Caco-2 (cell line): ENCODE data around the gene FMR1. TPM values are rescaled to one million over a fixed set of nuclear protein-coding genes. Genes with fewer than 3 reads are reported as not detected.

ENCODE experiments used
- BruUV-seq: library from RNA; stranded (reverse); fragments of 400-500 nt; replicated peaks from 2 replicates; lab custom pipeline; 2021; lab: Mats Ljungman, UMichigan
- CTCF ChIA-PET: fragments of 300-600 bp; sonication (Branson Sonifier 250); formaldehyde crosslinking; loops from one replicate; lab custom pipeline; 2022; ENCODE audit warnings: antibody characterized with exemption; lab: Charles Lee
- POLR2A ChIA-PET: fragments of 300-600 bp; sonication (Branson Sonifier 250); formaldehyde crosslinking; loops from one replicate; lab custom pipeline; 2022; ENCODE audit warnings: antibody characterized with exemption; lab: Charles Lee
- DNase-seq, 2 experiments: peaks; one replicate each; pipeline versions ENCODE4 v3.0.0 to v3.0.0-alpha.2; 2020 to 2022
- H3K27me3 ChIP-seq: replicated peaks from 2 replicates; pipeline ENCODE4 v1.6.0; 2011; ENCODE audit warnings: low read length; ENCODE audit not compliant: control insufficient read depth, insufficient read depth
- H3K36me3 ChIP-seq: 2 replicates; pipeline ENCODE4 v1.5.1; 2011; ENCODE audit warnings: low read length; ENCODE audit not compliant: control insufficient read depth, insufficient read depth
- H3K4me1 ChIP-seq: fragments of 250-450 bp; sonication (Bioruptor Pico); 2 replicates; pipeline ENCODE4 v1.5.1; 2020; ENCODE audit warnings: mild to moderate bottlenecking
- H3K4me3 ChIP-seq: 2 replicates; pipeline ENCODE4 v1.5.1; 2011; ENCODE audit warnings: low read depth, mild to moderate bottlenecking, control low read depth, low read length
- H3K9me3 ChIP-seq: fragments of 250-450 bp; sonication (Bioruptor Pico); 2 replicates; pipeline ENCODE4 v1.5.1; 2020; ENCODE audit warnings: mild to moderate bottlenecking, moderate library complexity
- H3K27ac Mint-ChIP-seq: one replicate; pipeline ENCODE4 v1.8.0; 2022; ENCODE audit warnings: mixed read lengths; ENCODE audit not compliant: unreplicated experiment
- H3K27me3 Mint-ChIP-seq: one replicate; pipeline ENCODE4 v1.8.0; 2022; ENCODE audit warnings: mixed read lengths; ENCODE audit not compliant: insufficient read depth, unreplicated experiment
- H3K36me3 Mint-ChIP-seq: one replicate; pipeline ENCODE4 v1.8.0; 2022; ENCODE audit warnings: mild to moderate bottlenecking, mixed read lengths; ENCODE audit not compliant: insufficient read depth, unreplicated experiment
- H3K4me1 Mint-ChIP-seq: one replicate; pipeline ENCODE4 v1.8.0; 2022; ENCODE audit warnings: low read depth, mixed read lengths; ENCODE audit not compliant: unreplicated experiment
- H3K4me3 Mint-ChIP-seq: one replicate; pipeline ENCODE4 v1.8.0; 2022; ENCODE audit warnings: mild to moderate bottlenecking, moderate library complexity, mixed read lengths; ENCODE audit not compliant: unreplicated experiment
- H3K9me3 Mint-ChIP-seq: one replicate; pipeline ENCODE4 v1.8.0; 2022; ENCODE audit warnings: mixed read lengths; ENCODE audit not compliant: unreplicated experiment
- CTCF ChIP-seq, 2 experiments: fragments of 200-600 bp in 1 of 2; IDR thresholded peaks; 1 replicate in 1 of 2; 2 replicates in 1 of 2; pipeline versions ENCODE4 v1.5.1 to v1.8.0; 2011 to 2022; ENCODE audit warnings: antibody characterized with exemption in 1 of 2, control low read depth in 1 of 2, inconsistent platforms in 1 of 2, low read depth in 1 of 2, low read length in 1 of 2, mild to moderate bottlenecking in 1 of 2, moderate library complexity in 1 of 2; ENCODE audit not compliant: insufficient read depth in 1 of 2, severe bottlenecking in 1 of 2, unreplicated experiment in 1 of 2
- intact Hi-C: fragments of 100-400 bp; cut with micrococcal nuclease; formaldehyde crosslinking; loops from one replicate; pipeline ENCODE4 v1.10.0; 2022; ENCODE audit not compliant: unreplicated experiment
- total RNA-seq: library from RNA; stranded (reverse); gene quantifications from 2 replicates; pipeline ENCODE4 v1.2.3, GENCODE V29; 2022

FMR1 gene
- total RNA-seq, 1 experiment from 2014 or later = 53.8 TPM

GRCh38 chrX:147902270-147902669 lies 9.4 kb upstream of the FMR1 start:
- Mint-ChIP-seq H3K9me3 (no peaks in the 10 kb centered on the region), H3K27me3 (no peaks in the 10 kb centered on the region), H3K4me1 (peaks cover 10% of the 10 kb centered on the region), H3K4me3 (no peak overlapping the region), H3K36me3 (no peaks in the 10 kb centered on the region), H3K27ac (no peak overlapping the region)
- no peaks in the 10 kb centered on the region for H3K27me3 ChIP-seq
- peaks cover 18% of the 10 kb centered on the region for H3K4me1 ChIP-seq
- ChIA-PET CTCF (no interaction called here), POLR2A (no interaction called here)
- no peaks in the 10 kb centered on the region for H3K36me3 ChIP-seq
- H3K9me3 ChIP-seq = no peaks in the 10 kb centered on the region
- no peak overlapping the region for H3K4me3 ChIP-seq
- no peak for TF ChIP-seq CTCF (IDR thresholded peaks at IDR 0.05; ENCODE audit: insufficient read depth in 1 of 2, low read depth in 1 of 2, low read length in 1 of 2, severe bottlenecking in 1 of 2, unreplicated experiment in 1 of 2)
- no TSS peak for BruUV-seq
- no peak for DNase-seq
- intact Hi-C loops = loop anchor here (1.0 kb wide), 1 partner anchor 9 kb away; the partner anchor contains the start of gene FMR1

DNA sequence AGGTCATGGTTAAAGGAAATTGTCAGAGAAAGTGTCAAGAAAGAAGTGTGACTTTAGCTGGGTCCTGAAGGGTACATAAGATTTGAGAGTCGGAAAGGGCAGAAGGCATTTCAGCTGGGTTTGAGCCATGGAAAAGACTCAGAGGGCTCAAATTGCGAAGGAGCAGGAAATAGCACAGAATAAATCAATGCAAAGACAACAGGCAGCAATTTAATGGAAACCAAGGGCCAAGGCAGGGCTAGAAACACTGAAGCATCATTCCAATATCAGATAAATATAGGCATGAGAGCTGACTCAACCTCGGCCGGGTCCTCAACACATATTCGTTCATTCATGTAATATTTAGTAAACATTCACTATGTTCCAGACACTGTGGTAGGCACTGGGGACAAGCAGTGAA lies 3.6 kb upstream of the FMR1 start:
- Mint-ChIP-seq H3K9me3 (no peaks in the 10 kb centered on the region), H3K27me3 (no peaks in the 10 kb centered on the region), H3K27ac (no peak overlapping the region), H3K4me1 (peaks cover 8% of the 10 kb centered on the region), H3K36me3 (peaks cover 8% of the 10 kb centered on the region), H3K4me3 (no peak overlapping the region)
- Histone ChIP-seq H3K4me3 (no peak overlapping the region), H3K4me1 (no peaks in the 10 kb centered on the region), H3K27me3 (no peaks in the 10 kb centered on the region), H3K36me3 (no peaks in the 10 kb centered on the region), H3K9me3 (no peaks in the 10 kb centered on the region)
- intact Hi-C loops = no loop called here
- BruUV-seq = no TSS peak
- no peak for DNase-seq
- ChIA-PET POLR2A (no interaction called here), CTCF (no interaction called here)
- TF ChIP-seq CTCF (IDR thresholded peaks at IDR 0.05; ENCODE audit: insufficient read depth in 1 of 2, low read depth in 1 of 2, low read length in 1 of 2, severe bottlenecking in 1 of 2, unreplicated experiment in 1 of 2) = no peak

DNA sequence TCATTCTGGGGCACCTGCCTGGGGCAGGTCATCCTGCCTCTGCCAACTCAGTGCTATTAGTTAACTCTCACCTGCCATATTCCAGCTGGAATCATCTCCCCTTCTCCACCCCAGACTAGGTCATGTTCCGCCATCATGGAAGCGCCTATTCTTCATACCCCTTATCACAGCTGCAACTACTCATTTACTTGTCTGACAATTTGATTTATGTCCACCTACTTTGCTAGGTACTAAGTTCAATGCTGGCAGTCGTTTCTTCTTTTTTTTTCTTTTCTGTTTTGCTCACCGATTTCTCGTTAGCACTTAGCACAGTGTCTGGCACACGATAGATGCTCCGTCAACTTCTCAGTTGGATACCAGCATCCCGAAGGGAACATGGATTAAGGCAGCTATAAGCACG lies 1.1 kb upstream of the FMR1 start:
- no peaks in the 10 kb centered on the region for H3K9me3 Mint-ChIP-seq
- intact Hi-C loops = loop anchor here (1.0 to 5.0 kb wide), 2 partner anchors 8 to 63 kb away; no protein-coding TSS in a partner anchor
- H3K27ac Mint-ChIP-seq = peak overlapping the region; percentile 97

More for the DNA sequence above, 1.1 kb upstream of the FMR1 start:
- H3K9me3 ChIP-seq = no peaks in the 10 kb centered on the region
- H3K27me3 Mint-ChIP-seq = no peaks in the 10 kb centered on the region
- H3K27me3 ChIP-seq = no peaks in the 10 kb centered on the region
- POLR2A ChIA-PET = no interaction called here
- CTCF ChIA-PET = no interaction called here
- H3K36me3 Mint-ChIP-seq = peaks cover 8% of the 10 kb centered on the region
- H3K4me1 Mint-ChIP-seq = peaks cover 8% of the 10 kb centered on the region
- no peaks in the 10 kb centered on the region for H3K36me3 ChIP-seq
- no TSS peak for BruUV-seq
- DNase-seq = no peak
- peaks cover 7% of the 10 kb centered on the region for H3K4me1 ChIP-seq
- no peak overlapping the region for H3K4me3 ChIP-seq
- no peak for TF ChIP-seq CTCF (IDR thresholded peaks at IDR 0.05; ENCODE audit: insufficient read depth in 1 of 2, low read depth in 1 of 2, low read length in 1 of 2, severe bottlenecking in 1 of 2, unreplicated experiment in 1 of 2)
- peak overlapping the region; percentile 96 for H3K4me3 Mint-ChIP-seq
